ENCODE results near the gene PROSER3.

Gene PROSER3

GRCh38 chr19:35775298-35776101, 17.5 kb downstream of the PROSER3 start, which contains the start of gene ARHGAP33:
ARHGAP33 (plus strand) TSS chr19:35775564; CDS start chr19:35775659, 95 bp downstream.
- DNase-seq (ENCODE audit: low read depth, low spot score) = peak; percentile 97

- no peak for DNase-seq (ENCODE audit: low read depth, low spot score)
These were observed 18.3 kb downstream of the PROSER3 start for GRCh38 chr19:35776102-35776788.

- DNase-seq (ENCODE audit: low read depth, low spot score) = no peak
These were observed 19.3 kb downstream of the PROSER3 start for GRCh38 chr19:35777086-35777841.

GRCh38 chr19:35777961-35778360, 20.0 kb downstream of the PROSER3 start:
- DNase-seq (ENCODE audit: low read depth, low spot score) = no peak

DNA sequence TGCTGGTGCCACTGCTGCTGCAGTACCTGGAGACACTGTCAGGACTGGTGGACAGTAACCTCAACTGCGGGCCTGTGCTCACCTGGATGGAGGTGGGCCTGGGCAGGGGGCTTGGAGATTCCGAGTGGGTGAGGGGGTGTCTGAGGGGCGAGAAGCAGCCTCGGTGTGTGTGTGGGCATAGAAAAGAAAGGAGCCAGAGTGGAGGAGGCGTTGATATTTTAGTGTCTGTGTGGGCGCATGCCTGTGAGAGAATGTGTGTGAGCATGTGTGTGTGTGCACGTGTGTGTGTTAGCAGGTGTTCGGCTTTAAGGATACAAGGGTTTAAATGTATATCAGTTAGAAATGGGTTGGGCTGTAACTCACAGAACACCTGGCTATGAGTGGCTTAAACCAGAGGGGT, 21.1 kb downstream of the PROSER3 start:
- DNase-seq (ENCODE audit: low read depth, low spot score) = no peak

GRCh38 chr19:35780058-35780457, 22.1 kb downstream of the PROSER3 start:
- DNase-seq (ENCODE audit: low read depth, low spot score) = no peak

DNA sequence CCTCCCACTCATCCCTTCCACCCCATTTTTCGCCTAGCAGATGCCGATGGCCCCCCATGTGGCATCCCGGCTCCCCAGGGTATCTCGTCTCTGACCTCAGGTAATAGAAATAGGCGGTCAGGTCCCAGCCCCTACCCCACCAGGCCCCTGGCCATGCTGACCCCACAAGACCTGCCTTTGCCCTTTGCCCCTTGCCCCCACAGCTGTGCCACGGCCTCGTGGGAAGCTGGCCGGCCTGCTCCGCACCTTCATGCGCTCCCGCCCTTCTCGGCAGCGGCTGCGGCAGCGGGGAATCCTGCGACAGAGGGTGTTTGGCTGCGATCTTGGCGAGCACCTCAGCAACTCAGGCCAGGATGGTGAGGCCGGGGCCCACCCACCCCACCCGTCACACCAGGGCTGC, 22.7 kb downstream of the PROSER3 start:
- DNase-seq (ENCODE audit: low read depth, low spot score) = no peak

DNA sequence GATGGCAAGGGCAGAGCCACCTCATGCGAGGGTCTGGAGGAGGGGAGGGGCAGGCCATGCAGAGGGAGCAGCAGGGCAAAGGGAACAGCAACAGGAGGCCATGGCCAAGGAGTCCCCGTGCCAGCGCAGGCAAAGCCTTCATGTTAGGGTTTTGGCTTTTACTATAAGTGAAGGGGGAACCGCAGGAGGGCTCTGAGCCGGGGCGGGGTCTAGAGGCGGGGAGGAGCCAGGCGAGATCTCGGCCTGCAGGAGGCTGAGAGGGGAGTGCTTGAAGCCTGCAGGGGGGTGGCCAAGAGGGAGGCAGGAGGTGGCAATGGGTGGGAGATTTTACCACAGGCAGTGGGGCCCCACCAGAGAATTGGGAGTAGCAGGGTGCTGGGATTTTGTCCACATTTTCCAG, 23.7 kb downstream of the PROSER3 start:
- no peak for DNase-seq (ENCODE audit: low read depth, low spot score)

GRCh38 chr19:35782589-35782988, 24.6 kb downstream of the PROSER3 start:
- DNase-seq (ENCODE audit: low read depth, low spot score) = no peak

DNA sequence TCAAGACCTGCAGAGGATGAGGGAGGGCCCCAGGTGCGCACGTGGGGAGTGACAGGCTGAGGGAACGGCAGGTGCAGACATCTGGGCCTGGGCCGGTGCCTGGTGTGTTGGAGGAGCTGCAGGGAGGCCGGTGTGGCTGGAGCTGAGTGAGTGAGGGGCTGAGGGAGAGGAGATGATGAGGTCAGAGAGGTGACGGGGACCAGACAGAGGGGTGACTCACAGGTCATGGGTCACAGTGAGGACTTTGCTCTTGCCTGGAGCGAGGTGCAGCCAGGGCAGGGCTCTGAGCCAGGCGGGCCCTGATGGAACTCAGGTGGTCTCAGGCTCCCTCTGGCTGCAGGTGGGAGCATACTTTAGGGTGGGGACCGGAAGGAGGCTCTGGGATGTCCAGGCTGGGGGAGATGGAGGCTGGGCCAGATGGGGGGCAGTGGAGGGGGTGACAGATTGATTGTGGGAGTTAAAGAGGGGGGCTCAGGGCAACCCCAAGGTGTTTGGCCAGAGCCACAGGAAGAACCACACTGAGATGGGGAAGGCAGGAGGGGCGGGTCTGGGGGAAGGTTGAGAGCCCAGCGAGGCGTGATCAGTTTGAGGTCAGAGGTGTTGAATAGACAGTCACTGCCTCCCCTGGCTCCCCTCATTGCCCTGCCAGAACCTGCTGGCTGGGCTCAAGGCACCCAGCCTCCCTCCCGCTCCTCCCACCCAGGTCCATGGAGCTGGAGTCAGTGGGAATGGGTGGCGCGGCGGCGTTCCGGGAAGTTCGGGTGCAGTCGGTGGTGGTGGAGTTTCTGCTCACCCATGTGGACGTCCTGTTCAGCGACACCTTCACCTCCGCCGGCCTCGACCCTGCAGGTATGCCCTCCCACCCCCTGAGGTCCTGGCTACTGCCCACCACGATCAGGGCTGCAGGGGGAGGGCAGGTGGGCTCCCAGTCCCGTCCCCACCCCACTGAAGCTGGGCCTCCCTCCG, 25.8 kb downstream of the PROSER3 start:
- DNase-seq (ENCODE audit: low read depth, low spot score) = no peak

DNA sequence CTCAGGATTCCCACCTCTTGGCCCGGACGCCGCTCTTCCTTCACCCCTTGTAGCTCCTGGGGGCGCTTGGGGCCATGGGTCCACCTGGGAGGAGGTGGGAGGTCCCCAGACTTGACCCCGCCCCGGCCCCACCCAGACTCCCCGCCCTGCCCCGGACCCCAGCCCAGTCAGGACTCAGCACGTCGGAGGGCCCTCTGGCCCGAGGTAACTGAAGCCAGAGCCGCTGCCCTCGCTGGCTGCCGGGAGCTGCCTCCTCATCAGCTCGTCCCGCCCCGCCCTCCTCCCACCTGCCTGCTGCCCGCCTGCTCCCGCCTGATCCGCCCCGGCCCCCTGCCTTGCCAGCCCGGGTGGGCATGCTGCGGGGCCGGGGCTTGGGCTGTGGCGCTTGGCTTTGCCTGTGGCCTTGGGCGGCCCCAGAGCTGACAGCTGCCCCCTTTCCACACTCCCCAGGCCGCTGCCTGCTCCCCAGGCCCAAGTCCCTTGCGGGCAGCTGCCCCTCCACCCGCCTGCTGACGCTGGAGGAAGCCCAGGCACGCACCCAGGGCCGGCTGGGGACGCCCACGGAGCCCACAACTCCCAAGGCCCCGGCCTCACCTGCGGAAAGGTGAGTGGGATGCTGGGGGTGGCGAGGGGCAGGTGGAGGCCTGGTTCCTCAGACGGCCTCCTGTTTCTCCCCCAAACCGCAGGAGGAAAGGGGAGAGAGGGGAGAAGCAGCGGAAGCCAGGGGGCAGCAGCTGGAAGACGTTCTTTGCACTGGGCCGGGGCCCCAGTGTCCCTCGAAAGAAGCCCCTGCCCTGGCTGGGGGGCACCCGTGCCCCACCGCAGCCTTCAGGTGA, 26.7 kb downstream of the PROSER3 start:
- DNase-seq (ENCODE audit: low read depth, low spot score) = no peak

GRCh38 chr19:35785339-35785627, 27.3 kb downstream of the PROSER3 start:
- no peak for DNase-seq (ENCODE audit: low read depth, low spot score)

DNA sequence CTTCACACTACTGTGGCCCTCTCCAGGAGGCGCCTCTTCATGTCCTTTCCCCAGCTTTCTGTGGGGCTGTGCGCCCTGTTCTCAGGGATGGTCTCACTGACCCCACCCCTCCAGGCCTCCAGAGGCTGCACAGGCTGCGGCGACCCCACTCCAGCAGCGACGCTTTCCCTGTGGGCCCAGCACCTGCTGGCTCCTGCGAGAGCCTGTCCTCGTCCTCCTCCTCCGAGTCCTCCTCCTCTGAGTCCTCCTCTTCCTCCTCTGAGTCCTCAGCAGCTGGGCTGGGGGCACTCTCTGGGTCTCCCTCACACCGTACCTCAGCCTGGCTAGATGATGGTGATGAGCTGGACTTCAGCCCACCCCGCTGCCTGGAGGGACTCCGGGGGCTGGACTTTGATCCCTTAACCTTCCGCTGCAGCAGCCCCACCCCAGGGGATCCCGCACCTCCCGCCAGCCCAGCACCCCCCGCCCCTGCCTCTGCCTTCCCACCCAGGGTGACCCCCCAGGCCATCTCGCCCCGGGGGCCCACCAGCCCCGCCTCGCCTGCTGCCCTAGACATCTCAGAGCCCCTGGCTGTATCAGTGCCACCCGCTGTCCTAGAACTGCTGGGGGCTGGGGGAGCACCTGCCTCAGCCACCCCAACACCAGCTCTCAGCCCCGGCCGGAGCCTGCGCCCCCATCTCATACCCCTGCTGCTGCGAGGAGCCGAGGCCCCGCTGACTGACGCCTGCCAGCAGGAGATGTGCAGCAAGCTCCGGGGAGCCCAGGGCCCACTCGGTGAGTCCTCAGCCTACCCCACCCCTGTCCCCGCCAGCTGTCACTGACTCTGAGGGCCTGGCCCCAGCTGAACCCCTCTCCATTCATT, 28.6 kb downstream of the PROSER3 start:
- DNase-seq (ENCODE audit: low read depth, low spot score) = no peak

DNA sequence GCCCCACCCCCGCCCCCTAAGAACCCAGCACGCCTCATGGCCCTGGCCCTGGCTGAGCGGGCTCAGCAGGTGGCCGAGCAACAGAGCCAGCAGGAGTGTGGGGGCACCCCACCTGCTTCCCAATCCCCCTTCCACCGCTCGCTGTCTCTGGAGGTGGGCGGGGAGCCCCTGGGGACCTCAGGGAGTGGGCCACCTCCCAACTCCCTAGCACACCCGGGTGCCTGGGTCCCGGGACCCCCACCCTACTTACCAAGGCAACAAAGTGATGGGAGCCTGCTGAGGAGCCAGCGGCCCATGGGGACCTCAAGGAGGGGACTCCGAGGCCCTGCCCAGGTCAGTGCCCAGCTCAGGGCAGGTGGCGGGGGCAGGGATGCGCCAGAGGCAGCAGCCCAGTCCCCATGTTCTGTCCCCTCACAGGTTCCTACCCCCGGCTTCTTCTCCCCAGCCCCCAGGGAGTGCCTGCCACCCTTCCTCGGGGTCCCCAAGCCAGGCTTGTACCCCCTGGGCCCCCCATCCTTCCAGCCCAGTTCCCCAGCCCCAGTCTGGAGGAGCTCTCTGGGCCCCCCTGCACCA, 29.3 kb downstream of the PROSER3 start:
- DNase-seq (ENCODE audit: low read depth, low spot score) = no peak

DNA sequence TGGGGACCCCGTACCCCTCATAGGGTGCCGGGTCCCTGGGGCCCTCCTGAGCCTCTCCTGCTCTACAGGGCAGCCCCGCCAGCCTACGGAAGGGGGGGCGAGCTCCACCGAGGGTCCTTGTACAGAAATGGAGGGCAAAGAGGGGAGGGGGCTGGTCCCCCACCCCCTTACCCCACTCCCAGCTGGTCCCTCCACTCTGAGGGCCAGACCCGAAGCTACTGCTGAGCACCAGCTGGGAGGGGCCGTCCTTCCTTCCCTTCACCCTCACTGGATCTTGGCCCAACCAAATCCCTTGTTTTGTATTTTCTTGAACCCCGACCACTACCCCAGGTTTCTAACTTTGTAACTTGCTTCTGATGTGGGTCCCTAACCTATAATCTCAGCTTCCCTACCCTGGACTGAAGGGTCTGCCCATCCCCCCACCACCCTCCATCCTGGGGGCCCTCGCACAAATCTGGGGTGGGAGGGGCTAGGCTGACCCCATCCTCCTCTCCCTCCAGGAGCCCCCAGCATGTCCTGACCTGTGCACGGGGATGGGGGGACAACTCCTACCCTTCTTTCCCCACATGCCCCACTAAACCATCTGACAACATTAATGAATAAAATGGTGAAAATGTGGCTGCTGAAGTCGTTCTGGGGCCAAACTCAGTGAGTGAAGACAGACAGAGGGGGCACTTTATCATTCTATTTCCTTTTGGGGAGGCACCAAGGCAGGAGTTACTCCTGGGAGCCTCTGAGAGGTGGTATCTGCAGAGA, 30.4 kb downstream of the PROSER3 start:
- no peak for DNase-seq (ENCODE audit: low read depth, low spot score)

DNA sequence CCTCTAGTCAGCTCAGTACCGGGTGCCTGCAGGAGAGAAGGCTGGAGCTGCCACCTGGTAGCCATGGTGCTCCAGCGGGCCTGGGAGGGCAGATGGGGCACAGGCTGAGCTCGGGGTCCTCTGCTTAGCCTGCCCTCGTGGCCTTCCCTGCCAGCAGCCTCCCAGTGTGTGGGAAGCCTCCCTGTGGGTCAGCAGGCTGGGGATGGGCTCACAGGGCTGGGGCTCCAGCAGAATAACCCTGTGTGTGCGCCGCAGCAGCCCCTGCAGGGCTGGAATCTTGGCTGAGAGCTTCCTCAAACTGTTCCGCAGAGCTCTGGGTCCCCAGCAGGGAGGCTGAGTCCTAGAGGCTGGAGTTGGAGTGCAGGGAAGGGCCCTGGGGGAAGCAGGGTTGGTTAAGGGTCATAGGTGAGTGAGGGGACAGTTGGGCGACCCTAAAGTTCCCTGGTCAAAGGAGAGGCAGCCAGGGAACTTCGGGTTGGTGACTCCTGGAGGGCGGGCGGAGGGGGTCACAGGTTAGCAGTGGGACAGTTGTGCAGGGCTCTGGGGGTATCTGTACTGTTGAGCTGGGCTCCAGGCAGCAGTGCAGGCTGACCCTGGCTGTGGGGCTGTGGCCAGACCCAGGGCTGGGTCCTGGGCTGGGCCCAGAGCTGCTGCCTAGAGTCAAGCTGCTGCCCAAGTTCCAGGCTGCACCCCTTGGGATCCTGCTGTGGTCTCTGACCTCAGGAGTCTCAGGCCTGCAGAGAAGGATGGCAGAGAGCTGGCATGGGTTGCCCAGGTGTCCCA, 31.4 kb downstream of the PROSER3 start:
- DNase-seq (ENCODE audit: low read depth, low spot score) = no peak
